ENCODE data around the gene ARMC8.

The ARMC8 gene

GRCh38 chr3:138338244-138338643, 151.1 kb downstream of the ARMC8 start:
- WGBS (ENCODE audit: insufficient coverage, insufficient read length): no CpG with 5 or more reads among the region's 5 CpGs
- H3K27ac ChIP-seq (ENCODE audit: low read length): no peak overlapping the region
- DNase-seq (ENCODE audit: low read depth, low spot score): no peak
- H3K9me3 ChIP-seq (ENCODE audit: control insufficient read depth, insufficient read depth, low read length): no peaks in the 10 kb centered on the region
- no peak overlapping the region for H3K4me3 ChIP-seq (ENCODE audit: low read length)
- no peaks in the 10 kb centered on the region for H3K36me3 ChIP-seq (ENCODE audit: control insufficient read depth, insufficient read depth, low read length)
- H3K4me1 ChIP-seq (ENCODE audit: control insufficient read depth, insufficient read depth, low read length): peaks cover 3% of the 10 kb centered on the region; the same call in 1 of the 2 replicates
- no peaks in the 10 kb centered on the region for H3K27me3 ChIP-seq (ENCODE audit: control insufficient read depth, insufficient read depth, low read length)

- H3K36me3 ChIP-seq (ENCODE audit: control insufficient read depth, insufficient read depth, low read length): no peaks in the 10 kb centered on the region
- no CpG with 5 or more reads among the region's 5 CpGs for WGBS (ENCODE audit: insufficient coverage, insufficient read length)
- no peaks in the 10 kb centered on the region for H3K27me3 ChIP-seq (ENCODE audit: control insufficient read depth, insufficient read depth, low read length)
- H3K9me3 ChIP-seq (ENCODE audit: control insufficient read depth, insufficient read depth, low read length): no peaks in the 10 kb centered on the region
- H3K4me3 ChIP-seq (ENCODE audit: low read length): no peak overlapping the region
- no peak for DNase-seq (ENCODE audit: low read depth, low spot score)
- no peak overlapping the region for H3K27ac ChIP-seq (ENCODE audit: low read length)
- H3K4me1 ChIP-seq (ENCODE audit: control insufficient read depth, insufficient read depth, low read length): peaks cover 3% of the 10 kb centered on the region; the same call in 1 of the 2 replicates
Observed at GRCh38 chr3:138338811-138339210, 151.7 kb downstream of the ARMC8 start.

- no peaks in the 10 kb centered on the region for H3K27me3 ChIP-seq (ENCODE audit: control insufficient read depth, insufficient read depth, low read length)
- H3K4me3 ChIP-seq (ENCODE audit: low read length): no peak overlapping the region
- H3K9me3 ChIP-seq (ENCODE audit: control insufficient read depth, insufficient read depth, low read length): no peaks in the 10 kb centered on the region
- no peak overlapping the region for H3K27ac ChIP-seq (ENCODE audit: low read length)
- peaks cover 3% of the 10 kb centered on the region; the same call in 1 of the 2 replicates for H3K4me1 ChIP-seq (ENCODE audit: control insufficient read depth, insufficient read depth, low read length)
- no peaks in the 10 kb centered on the region for H3K36me3 ChIP-seq (ENCODE audit: control insufficient read depth, insufficient read depth, low read length)
- no CpG with 5 or more reads among the region's 5 CpGs for WGBS (ENCODE audit: insufficient coverage, insufficient read length)
- no peak for DNase-seq (ENCODE audit: low read depth, low spot score)
Observed at GRCh38 chr3:138340511-138340910, 153.4 kb downstream of the ARMC8 start.

DNA sequence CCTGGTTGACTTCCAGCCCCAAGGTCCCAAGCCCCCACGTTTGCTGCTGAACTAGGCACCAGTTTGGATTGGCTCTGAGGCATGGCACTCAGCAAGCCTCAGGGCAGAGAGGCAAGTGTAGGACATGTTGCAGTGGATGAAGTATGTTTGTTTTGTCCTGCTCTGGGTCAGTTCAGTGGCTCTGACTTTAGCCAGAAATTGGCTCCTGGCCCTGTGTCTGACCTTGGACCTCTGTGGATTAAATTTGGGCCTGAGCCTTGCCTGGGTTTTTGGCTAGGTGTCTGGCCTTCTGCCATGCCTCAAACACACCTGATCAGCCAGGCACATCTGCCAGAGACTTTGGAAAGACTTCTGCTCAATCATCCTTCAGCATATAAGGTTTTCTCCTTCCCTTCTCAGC, 157.7 kb downstream of the ARMC8 start:
- Histone ChIP-seq H3K4me3 (ENCODE audit: low read length) (no peak overlapping the region; the same call in 1 of the 2 replicates), H3K27me3 (ENCODE audit: control insufficient read depth, insufficient read depth, low read length) (no peaks in the 10 kb centered on the region), H3K36me3 (ENCODE audit: control insufficient read depth, insufficient read depth, low read length) (no peaks in the 10 kb centered on the region), H3K9me3 (ENCODE audit: control insufficient read depth, insufficient read depth, low read length) (no peaks in the 10 kb centered on the region), H3K27ac (ENCODE audit: low read length) (no peak overlapping the region), H3K4me1 (ENCODE audit: control insufficient read depth, insufficient read depth, low read length) (no peaks in the 10 kb centered on the region)
- DNase-seq (ENCODE audit: low read depth, low spot score): no peak
- no CpG with 5 or more reads among the region's 1 CpG for WGBS (ENCODE audit: insufficient coverage, insufficient read length)

Measured in iPS DF 6.9 (cell line).